Measurements from ENCODE around the gene NME5.
"Not testable (repeated sequence)": the region's sequence is repeated elsewhere in the genome, so short reads cannot be mapped to it uniquely, and the experiment has no call there.

NME5 gene

GRCh38 chr5:138160706-138161105, 21.5 kb upstream of the NME5 start:
- no peak for TF ChIP-seq CTCF (conservative IDR thresholded peaks at IDR 0.05; ENCODE audit: low read depth, low read length)
- H3K4me3 ChIP-seq (ENCODE audit: low read length) = no peak overlapping the region
- no peak for DNase-seq (ENCODE audit: low read depth)

- no peak for TF ChIP-seq CTCF (conservative IDR thresholded peaks at IDR 0.05; ENCODE audit: low read depth, low read length)
- no peak for DNase-seq (ENCODE audit: low read depth)
- H3K4me3 ChIP-seq (ENCODE audit: low read length) = no peak overlapping the region
These were observed 20.4 kb upstream of the NME5 start for GRCh38 chr5:138159666-138160065.

DNA sequence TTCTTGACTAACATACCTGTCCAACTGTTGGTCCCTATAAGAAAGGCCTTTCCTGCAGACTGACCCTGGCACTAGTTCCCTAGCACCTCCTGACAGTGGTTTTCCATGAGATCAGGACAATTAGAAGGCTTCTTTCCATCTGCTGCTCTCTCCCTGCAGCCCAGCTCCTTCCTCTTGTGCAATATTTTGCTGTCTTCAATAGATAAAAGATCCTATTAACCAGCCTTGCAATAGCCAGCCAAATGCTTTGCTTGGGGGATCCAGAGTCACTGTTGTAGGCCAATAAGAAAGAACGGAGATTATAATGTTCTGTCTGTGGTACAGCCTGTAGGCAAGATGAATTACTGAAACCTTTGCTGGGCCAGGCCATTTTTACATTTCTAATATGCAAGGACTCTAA, 18.4 kb upstream of the NME5 start:
- H3K4me3 ChIP-seq (ENCODE audit: low read length) = no peak overlapping the region
- no peak for DNase-seq (ENCODE audit: low read depth)
- TF ChIP-seq CTCF (conservative IDR thresholded peaks at IDR 0.05; ENCODE audit: low read depth, low read length) = no peak

GRCh38 chr5:138155977-138156376, 16.7 kb upstream of the NME5 start:
- DNase-seq (ENCODE audit: low read depth); H3K4me3 ChIP-seq (ENCODE audit: low read length): not testable (repeated sequence)

GRCh38 chr5:138149530-138149929, 10.3 kb upstream of the NME5 start:
- no peak overlapping the region for H3K4me3 ChIP-seq (ENCODE audit: low read length)
- no peak for DNase-seq (ENCODE audit: low read depth)
- TF ChIP-seq CTCF (conservative IDR thresholded peaks at IDR 0.05; ENCODE audit: low read depth, low read length) = no peak

- peak; percentile 8 for DNase-seq (ENCODE audit: low read depth)
- TF ChIP-seq CTCF (conservative IDR thresholded peaks at IDR 0.05; ENCODE audit: low read depth, low read length) = no peak
- no peak overlapping the region for H3K4me3 ChIP-seq (ENCODE audit: low read length)
These were observed 9.6 kb upstream of the NME5 start for GRCh38 chr5:138148811-138149210.

GRCh38 chr5:138143578-138143977, 4.3 kb upstream of the NME5 start:
- not testable (repeated sequence) for DNase-seq (ENCODE audit: low read depth); H3K4me3 ChIP-seq (ENCODE audit: low read length)

GRCh38 chr5:138141734-138142133, 2.5 kb upstream of the NME5 start:
- no peak for DNase-seq (ENCODE audit: low read depth)
- TF ChIP-seq CTCF (conservative IDR thresholded peaks at IDR 0.05; ENCODE audit: low read depth, low read length) = no peak
- H3K4me3 ChIP-seq (ENCODE audit: low read length) = no peak overlapping the region

Measured in retinal pigment epithelial cell (primary cell).